SK-N-SH (cell line): Measurements from ENCODE around the gene HOXC5. TPM values are rescaled to one million over a fixed set of nuclear protein-coding genes. Genes with fewer than 3 reads are reported as not detected.

Experiments
- CTCF ChIA-PET: fragments of 300-600, 350-600 bp; formaldehyde crosslinking; extraction: SDS; loops from one replicate; lab custom pipeline; 2021; lab: Yijun Ruan, JAX
- POLR2A ChIA-PET: fragments of 350-600 bp; sonication (Branson Sonifier 250); formaldehyde crosslinking; extraction: SDS; loops from one replicate; lab custom pipeline; 2020; ENCODE audit warnings: antibody characterized with exemption, inconsistent platforms; lab: Yijun Ruan, JAX
- DNase-seq: peaks from one replicate; pipeline ENCODE4 v3.0.0; 2012
- H2AFZ ChIP-seq: fragments of 200-600 bp; sonication (generic); 2 replicates; pipeline ENCODE4 v1.8.1; 2016; ENCODE audit warnings: antibody characterized with exemption, mild to moderate bottlenecking, low read depth
- H3F3A ChIP-seq: fragments of 200-600 bp; sonication (generic); replicated peaks from 2 replicates; pipeline ENCODE3; 2016; ENCODE audit warnings: antibody characterized with exemption, mild to moderate bottlenecking; ENCODE audit not compliant: insufficient read depth
- H3K27ac ChIP-seq, 2 experiments: fragments of 200-500 bp in 1 of 2; fragments of 200-600 bp in 1 of 2; sonication (Bioruptor generic) in 1 of 2; sonication (generic), shearing (Covaris generic) in 1 of 2; 2 replicates each; pipeline versions ENCODE4 v1.5.1 to v1.6.1; 2014 to 2016; ENCODE audit warnings: low read depth in 2 of 2, inconsistent platforms in 1 of 2, low read length in 1 of 2, mild to moderate bottlenecking in 1 of 2, mixed read lengths in 1 of 2
- H3K27me3 ChIP-seq: fragments of 200-600 bp; sonication (generic), shearing (Covaris generic); 2 replicates; pipeline ENCODE4 v1.6.1; 2016; ENCODE audit warnings: mixed run types; ENCODE audit not compliant: insufficient read depth
- H3K36me3 ChIP-seq, 2 experiments: fragments of 200-500 bp in 1 of 2; fragments of 200-600 bp in 1 of 2; sonication (Bioruptor generic) in 1 of 2; sonication (generic) in 1 of 2; replicated peaks in 1 of 2; 2 replicates each; pipeline versions ENCODE3 to v1.5.1; 2014 to 2016; ENCODE audit warnings: low read length in 1 of 2, mild to moderate bottlenecking in 1 of 2; ENCODE audit not compliant: insufficient read depth in 2 of 2, control insufficient read depth in 1 of 2
- H3K4me1 ChIP-seq, 2 experiments: fragments of 200-500 bp in 1 of 2; fragments of 200-600 bp in 1 of 2; sonication (Bioruptor generic) in 1 of 2; sonication (generic), shearing (Covaris generic) in 1 of 2; 2 replicates each; pipeline versions ENCODE4 v1.5.1 to v1.6.1; 2014 to 2016; ENCODE audit warnings: low read depth in 1 of 2, low read length in 1 of 2, mixed run types in 1 of 2; ENCODE audit not compliant: insufficient read depth in 2 of 2, control insufficient read depth in 1 of 2
- H3K4me2 ChIP-seq: fragments of 200-600 bp; sonication (generic), shearing (Covaris generic); 2 replicates; pipeline ENCODE4 v1.6.1; 2017; ENCODE audit warnings: mixed run types
- H3K4me3 ChIP-seq, 2 experiments: fragments of 200-500 bp in 1 of 2; fragments of 200-600 bp in 1 of 2; sonication (Bioruptor generic) in 1 of 2; sonication (generic), shearing (Covaris generic) in 1 of 2; 2 replicates each; pipeline versions ENCODE4 v1.5.1 to v1.8.1; 2014 to 2016; ENCODE audit warnings: low read depth in 2 of 2, inconsistent platforms in 1 of 2, low read length in 1 of 2, mild to moderate bottlenecking in 1 of 2, mixed read lengths in 1 of 2, moderate library complexity in 1 of 2
- H3K79me2 ChIP-seq: fragments of 200-600 bp; sonication (generic); 2 replicates; pipeline ENCODE4 v1.8.1; 2017; ENCODE audit warnings: mild to moderate bottlenecking; ENCODE audit not compliant: insufficient read depth
- H3K9ac ChIP-seq: fragments of 200-600 bp; sonication (generic); 2 replicates; pipeline ENCODE4 v1.6.1; 2017; ENCODE audit warnings: mixed run types
- H3K9me2 ChIP-seq: fragments of 200-600 bp; sonication (generic); 2 replicates; pipeline ENCODE4 v1.6.1; 2017; ENCODE audit warnings: mixed run types
- H3K9me3 ChIP-seq: fragments of 200-600 bp; sonication (generic); 2 replicates; pipeline ENCODE4 v1.6.1; 2017; ENCODE audit warnings: mixed run types, mild to moderate bottlenecking, moderate library complexity
- H4K20me1 ChIP-seq: fragments of 200-600 bp; sonication (generic); 2 replicates; pipeline ENCODE4 v1.6.1; 2017; ENCODE audit warnings: mild to moderate bottlenecking, mixed run types; ENCODE audit not compliant: insufficient read depth
- CHD2 ChIP-seq: fragments of 150-350 bp; IDR thresholded peaks from 2 replicates; pipeline ENCODE4 v1.6.1; 2018; ENCODE audit warnings: low read length; ENCODE audit not compliant: partially characterized antibody
- ELF1 ChIP-seq: IDR thresholded peaks from 2 replicates; pipeline ENCODE4 v1.4.0; 2012
- EP300 ChIP-seq, 2 experiments: IDR thresholded peaks; 2 replicates each; pipeline versions ENCODE4 v1.4.0 to v1.6.1; 2012; ENCODE audit warnings: borderline replicate concordance in 1 of 2, low read depth in 1 of 2, low read length in 1 of 2
- FOXJ3 ChIP-seq: sonication (generic); formaldehyde crosslinking; IDR thresholded peaks from 2 replicates; pipeline ENCODE4 v1.5.1; 2020; ENCODE audit warnings: mild to moderate bottlenecking, missing genetic modification reagents
- FOXM1 ChIP-seq: IDR thresholded peaks from 2 replicates; pipeline ENCODE4 v1.4.0; 2012; ENCODE audit warnings: low read depth, mild to moderate bottlenecking
- GABPA ChIP-seq: IDR thresholded peaks from 2 replicates; pipeline ENCODE4 v1.4.0; 2012; ENCODE audit warnings: low read depth, mild to moderate bottlenecking
- GATA2 ChIP-seq: sonication (generic); formaldehyde crosslinking; IDR thresholded peaks from 2 replicates; pipeline ENCODE4 v1.5.0; 2020; ENCODE audit warnings: mild to moderate bottlenecking, missing genetic modification reagents
- MXI1 ChIP-seq: IDR thresholded peaks from 2 replicates; pipeline ENCODE4 v1.6.1; 2012; ENCODE audit warnings: mild to moderate bottlenecking, low read depth, low read length, improper control_type of control experiment
- NFIC ChIP-seq: IDR thresholded peaks from 2 replicates; pipeline ENCODE4 v1.4.0; 2012; ENCODE audit warnings: borderline replicate concordance
- NRF1 ChIP-seq: IDR thresholded peaks from 2 replicates; pipeline ENCODE4 v1.6.1; 2012; ENCODE audit warnings: low read depth, mild to moderate bottlenecking, low read length
- POLR2AphosphoS5 ChIP-seq: IDR thresholded peaks from 2 replicates; pipeline ENCODE4 v1.6.1; 2012; ENCODE audit warnings: low read depth, low read length
- RCOR1 ChIP-seq: fragments of 150-350 bp; IDR thresholded peaks from 2 replicates; pipeline ENCODE4 v1.6.1; 2017; ENCODE audit warnings: antibody characterized with exemption, low read length
- RFX5 ChIP-seq: IDR thresholded peaks from 2 replicates; pipeline ENCODE4 v1.6.1; 2012; ENCODE audit warnings: mild to moderate bottlenecking, improper control_type of control experiment, low read length
- SIN3A ChIP-seq: IDR thresholded peaks from 2 replicates; pipeline ENCODE4 v1.6.1; 2012; ENCODE audit warnings: low read depth, mild to moderate bottlenecking, low read length, moderate library complexity, borderline replicate concordance
- SMC3 ChIP-seq: IDR thresholded peaks from 2 replicates; pipeline ENCODE4 v1.6.1; 2012; ENCODE audit warnings: low read depth, low read length, improper control_type of control experiment
- TAF1 ChIP-seq: IDR thresholded peaks from 2 replicates; pipeline ENCODE4 v1.6.1; 2012; ENCODE audit warnings: low read depth, mild to moderate bottlenecking, low read length, moderate library complexity, borderline replicate concordance
- TEAD4 ChIP-seq: IDR thresholded peaks from 2 replicates; pipeline ENCODE4 v1.4.0; 2012; ENCODE audit warnings: mild to moderate bottlenecking, borderline replicate concordance; ENCODE audit not compliant: insufficient read depth
- USF2 ChIP-seq: fragments of 150-350 bp; IDR thresholded peaks from 2 replicates; pipeline ENCODE4 v1.6.1; 2017; ENCODE audit warnings: antibody characterized with exemption, low read length, low read depth, borderline replicate concordance
- YY1 ChIP-seq: IDR thresholded peaks from 2 replicates; pipeline ENCODE4 v1.4.0; 2012; ENCODE audit warnings: low read depth, mild to moderate bottlenecking
- WGBS: methylation state at CpG from one replicate; pipeline ENCODE4 v1.1.6; 2017; ENCODE audit warnings: low lambda C conversion rate; 5-methylcytosine and 5-hydroxymethylcytosine counted together
- polyA plus RNA-seq, 3 experiments: library from polyadenylated mRNA; depleted of rRNA; stranded (reverse); fragments of >200 nt; gene quantifications; 2 replicates each; pipeline ENCODE4 v1.2.3, GENCODE V29; 2012
- TF ChIP-seq, protein P1 (sequence below): IDR thresholded peaks from 2 replicates; pipeline ENCODE4 v1.4.0; 2012; ENCODE audit warnings: low read depth, borderline replicate concordance
- TF ChIP-seq, protein P2 (sequence below): IDR thresholded peaks from 2 replicates; pipeline ENCODE4; 2012
- TF ChIP-seq, protein P3 (sequence below): IDR thresholded peaks from 2 replicates; pipeline ENCODE4 v1.4.0; 2012; ENCODE audit warnings: low read depth, borderline replicate concordance

The HOXC5 gene
- polyA plus RNA-seq, 1 of the 3 experiments (the other 2 are of a cell fraction) = 2.1 TPM

DNA sequence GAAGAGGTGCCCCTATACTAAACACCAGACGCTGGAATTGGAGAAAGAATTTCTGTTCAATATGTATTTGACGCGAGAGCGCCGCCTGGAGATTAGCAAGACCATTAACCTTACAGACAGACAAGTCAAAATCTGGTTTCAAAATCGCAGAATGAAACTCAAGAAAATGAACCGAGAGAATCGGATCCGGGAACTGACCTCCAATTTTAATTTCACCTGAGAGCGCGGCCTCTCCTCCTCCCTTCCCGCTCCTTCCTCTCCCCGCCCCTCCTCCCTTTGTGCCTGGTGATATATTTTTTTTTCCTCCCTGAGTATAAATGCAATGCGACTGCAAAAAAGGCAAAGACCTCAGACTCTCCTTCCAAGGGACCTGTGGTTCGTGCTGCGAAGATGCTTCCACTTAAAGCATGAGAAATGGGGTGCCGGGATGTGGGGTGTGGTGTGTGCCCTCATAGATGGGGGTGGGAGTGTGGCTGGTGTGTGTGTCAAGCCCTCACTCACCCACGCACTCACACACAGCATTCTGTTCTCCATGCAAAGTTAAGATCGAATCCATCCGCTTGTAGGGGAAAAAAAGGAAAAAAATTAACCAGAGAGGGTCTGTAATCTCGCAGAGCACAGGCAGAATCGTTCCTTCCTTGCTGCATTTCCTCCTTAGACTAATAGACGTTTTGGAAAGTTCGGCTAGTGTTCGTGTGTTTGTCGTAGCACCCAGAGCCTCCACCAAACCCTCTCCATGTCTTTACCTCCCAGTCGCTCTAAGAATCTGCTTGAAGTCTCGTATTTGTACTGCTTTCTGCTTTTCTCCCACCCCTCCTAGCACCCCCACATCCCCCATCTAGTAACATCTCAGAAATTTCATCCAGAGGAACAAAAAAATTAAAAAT lies 43.4 kb upstream of the HOXC5 start (continued):
- TF ChIP-seq, protein P1, sequence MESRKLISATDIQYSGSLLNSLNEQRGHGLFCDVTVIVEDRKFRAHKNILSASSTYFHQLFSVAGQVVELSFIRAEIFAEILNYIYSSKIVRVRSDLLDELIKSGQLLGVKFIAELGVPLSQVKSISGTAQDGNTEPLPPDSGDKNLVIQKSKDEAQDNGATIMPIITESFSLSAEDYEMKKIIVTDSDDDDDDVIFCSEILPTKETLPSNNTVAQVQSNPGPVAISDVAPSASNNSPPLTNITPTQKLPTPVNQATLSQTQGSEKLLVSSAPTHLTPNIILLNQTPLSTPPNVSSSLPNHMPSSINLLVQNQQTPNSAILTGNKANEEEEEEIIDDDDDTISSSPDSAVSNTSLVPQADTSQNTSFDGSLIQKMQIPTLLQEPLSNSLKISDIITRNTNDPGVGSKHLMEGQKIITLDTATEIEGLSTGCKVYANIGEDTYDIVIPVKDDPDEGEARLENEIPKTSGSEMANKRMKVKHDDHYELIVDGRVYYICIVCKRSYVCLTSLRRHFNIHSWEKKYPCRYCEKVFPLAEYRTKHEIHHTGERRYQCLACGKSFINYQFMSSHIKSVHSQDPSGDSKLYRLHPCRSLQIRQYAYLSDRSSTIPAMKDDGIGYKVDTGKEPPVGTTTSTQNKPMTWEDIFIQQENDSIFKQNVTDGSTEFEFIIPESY = no peak
- TF ChIP-seq TAF1 (no peak), CHD2 (no peak), MXI1 (no peak), RFX5 (no peak), RCOR1 (no peak), EP300 (IDR thresholded peaks at IDR 0.05; ENCODE audit: borderline replicate concordance in 1 of 2, low read depth in 1 of 2, low read length in 1 of 2) (no peak), GABPA (0 out of 2 replicates have a peak, but pooled peaks have one; percentile 28), NFIC (no peak)
- TF ChIP-seq, protein P2, sequence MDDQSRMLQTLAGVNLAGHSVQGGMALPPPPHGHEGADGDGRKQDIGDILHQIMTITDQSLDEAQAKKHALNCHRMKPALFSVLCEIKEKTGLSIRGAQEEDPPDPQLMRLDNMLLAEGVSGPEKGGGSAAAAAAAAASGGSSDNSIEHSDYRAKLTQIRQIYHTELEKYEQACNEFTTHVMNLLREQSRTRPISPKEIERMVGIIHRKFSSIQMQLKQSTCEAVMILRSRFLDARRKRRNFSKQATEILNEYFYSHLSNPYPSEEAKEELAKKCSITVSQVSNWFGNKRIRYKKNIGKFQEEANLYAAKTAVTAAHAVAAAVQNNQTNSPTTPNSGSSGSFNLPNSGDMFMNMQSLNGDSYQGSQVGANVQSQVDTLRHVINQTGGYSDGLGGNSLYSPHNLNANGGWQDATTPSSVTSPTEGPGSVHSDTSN = no peak
- TF ChIP-seq, protein P3, sequence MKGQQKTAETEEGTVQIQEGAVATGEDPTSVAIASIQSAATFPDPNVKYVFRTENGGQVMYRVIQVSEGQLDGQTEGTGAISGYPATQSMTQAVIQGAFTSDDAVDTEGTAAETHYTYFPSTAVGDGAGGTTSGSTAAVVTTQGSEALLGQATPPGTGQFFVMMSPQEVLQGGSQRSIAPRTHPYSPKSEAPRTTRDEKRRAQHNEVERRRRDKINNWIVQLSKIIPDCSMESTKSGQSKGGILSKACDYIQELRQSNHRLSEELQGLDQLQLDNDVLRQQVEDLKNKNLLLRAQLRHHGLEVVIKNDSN = no peak

DNA sequence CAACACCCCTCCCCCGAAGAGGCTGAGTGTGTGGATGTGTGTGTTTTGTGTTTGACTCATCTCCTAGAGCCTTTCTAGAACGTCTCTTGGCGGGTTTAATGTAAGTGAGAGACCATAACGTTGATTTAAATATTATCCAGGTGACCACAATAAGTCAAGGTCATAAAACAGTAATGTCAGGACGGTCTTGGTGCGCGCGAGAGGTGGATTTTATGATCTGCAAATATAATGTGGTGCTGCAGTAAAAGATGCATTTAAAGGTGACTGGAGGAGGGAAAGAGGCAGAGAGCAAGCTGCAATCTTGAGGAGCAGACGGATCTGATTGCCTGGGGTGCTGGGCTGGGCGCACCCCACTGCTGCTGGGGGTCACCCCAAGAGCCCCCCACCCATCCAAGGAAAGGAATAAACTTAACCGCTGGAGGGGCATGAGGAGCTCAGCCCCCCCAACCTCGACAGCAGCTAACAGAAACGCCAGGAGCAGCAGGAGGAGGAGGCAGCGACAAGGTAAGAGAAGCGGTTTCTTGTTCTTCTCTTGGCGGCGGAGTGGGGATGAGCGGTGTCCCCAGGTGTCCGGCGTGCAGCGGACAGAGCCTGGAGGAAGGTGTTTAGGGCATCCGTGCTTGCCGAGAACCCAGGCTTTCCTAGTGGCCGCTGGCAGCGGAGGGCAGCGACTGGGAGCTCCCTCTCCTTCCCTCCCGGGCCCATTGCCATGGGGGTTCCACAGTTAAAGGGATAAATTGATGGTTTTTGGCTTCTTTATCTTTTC lies 42.4 kb upstream of the HOXC5 start:
- Histone ChIP-seq H3K36me3 (no peaks in the 10 kb centered on the region), H3K27ac (no peak overlapping the region), H3K79me2 (no peaks in the 10 kb centered on the region), H3K9me2 (no peaks in the 10 kb centered on the region), H3K9ac (no peak overlapping the region), H2AFZ (no peak overlapping the region), H3K9me3 (no peaks in the 10 kb centered on the region), H3K4me1 (peaks cover 0 to 11% of the 10 kb centered on the region in 2 experiments; a peak in 1 of 4 replicates), H4K20me1 (no peaks in the 10 kb centered on the region), H3K27me3 (peaks cover 100% of the 10 kb centered on the region), H3F3A (peaks cover 5% of the 10 kb centered on the region), H3K4me3 (no peak overlapping the region), H3K4me2 (peak overlapping the region; percentile 48; the same call in 1 of the 2 replicates)
- 11% methylated on average over 19 of the region's 27 CpGs for WGBS
- ChIA-PET POLR2A (interaction anchor here (1.4 kb wide), 1 partner anchor 18 kb away, joined by 4 read pairs; the partner anchor contains the start of gene HOXC8), CTCF (interaction anchor here (0.6 to 12.8 kb wide), 19 partner anchors 8 to 409 kb away, joined by 3 to 194 read pairs (median 7); partner anchors contain the start of genes HOTAIR, HOXC11 and HOXC9)
- DNase-seq = no peak
- no peak for TF ChIP-seq SIN3A
- TF ChIP-seq, protein P2 = no peak
- no peak for TF ChIP-seq SMC3
- no peak for TF ChIP-seq YY1
- TF ChIP-seq EP300 (IDR thresholded peaks at IDR 0.05; ENCODE audit: borderline replicate concordance in 1 of 2, low read depth in 1 of 2, low read length in 1 of 2) = no peak
- TF ChIP-seq FOXJ3 = no peak
- no peak for TF ChIP-seq FOXM1
- TF ChIP-seq, protein P3 = no peak
- no peak for TF ChIP-seq USF2
- TF ChIP-seq ELF1 = no peak
- TF ChIP-seq GATA2 (CRISPR knock-in tag) = no peak
- TF ChIP-seq NRF1 = no peak
- no peak for TF ChIP-seq POLR2AphosphoS5
- no peak for TF ChIP-seq TEAD4
